Fibroblast of the aortic adventitia (primary cell): ENCODE results near the gene CHST3. TPM values are rescaled to one million over a fixed set of nuclear protein-coding genes. Genes with fewer than 3 reads are reported as not detected.
"Not testable (repeated sequence)": the region's sequence is repeated elsewhere in the genome, so short reads cannot be mapped to it uniquely, and the experiment has no call there.

Source experiments
- DNase-seq: peaks from one replicate; pipeline ENCODE4 v3.0.0-alpha.2; 2010; ENCODE audit warnings: low read depth
- H3K4me3 ChIP-seq: 2 replicates; pipeline ENCODE4 v1.5.1; 2011; ENCODE audit warnings: low read depth, mild to moderate bottlenecking, control low read depth, low read length, moderate library complexity
- CTCF ChIP-seq: IDR thresholded peaks from 2 replicates; pipeline ENCODE4 v1.5.1; 2011; ENCODE audit warnings: mild to moderate bottlenecking, low read length, control low read depth, inconsistent platforms; ENCODE audit not compliant: insufficient read depth
- total RNA-seq: library from RNA; depleted of rRNA; stranded (reverse); fragments of >200 nt; gene quantifications from 2 replicates; pipeline ENCODE4 v1.2.3, GENCODE V29; 2012; ENCODE audit warnings: low replicate concordance

Gene CHST3
- total RNA-seq, 1 donor, result 19.3 TPM

- no peak overlapping the region for H3K4me3 ChIP-seq
- DNase-seq, result no peak
- no peak for TF ChIP-seq CTCF
These were observed 8.8 kb downstream of the CHST3 start for GRCh38 chr10:71972746-71973695.

- H3K4me3 ChIP-seq, result no peak overlapping the region
- no peak for DNase-seq
- no peak for TF ChIP-seq CTCF
These were observed 9.7 kb downstream of the CHST3 start for GRCh38 chr10:71973777-71974488.

- DNase-seq, result peak; percentile 64
- TF ChIP-seq CTCF, result no peak
- H3K4me3 ChIP-seq, result no peak overlapping the region
These were observed 10.4 kb downstream of the CHST3 start for GRCh38 chr10:71974489-71975021.

GRCh38 chr10:71975087-71975870 lies 11.1 kb downstream of the CHST3 start:
- no peak for TF ChIP-seq CTCF
- H3K4me3 ChIP-seq, result no peak overlapping the region
- no peak for DNase-seq

GRCh38 chr10:71975871-71976725 lies 11.9 kb downstream of the CHST3 start:
- no peak overlapping the region for H3K4me3 ChIP-seq
- TF ChIP-seq CTCF, result no peak

GRCh38 chr10:71977614-71977903 lies 13.4 kb downstream of the CHST3 start:
- not testable (repeated sequence) for DNase-seq, H3K4me3 ChIP-seq

More at GRCh38 chr10:71975871-71976725, 11.9 kb downstream of the CHST3 start:
- peak; percentile 73 for DNase-seq
